Type B pancreatic cell (in vitro differentiated cells): ENCODE data around the gene CCSER2. TPM values are rescaled to one million over a fixed set of nuclear protein-coding genes. Genes with fewer than 3 reads are reported as not detected.

ENCODE experiments used
- DNase-seq: peaks from one replicate; pipeline ENCODE4 v3.0.0; 2021; ENCODE audit warnings: mixed read lengths; ENCODE audit not compliant: unreplicated experiment; ENCODE audit errors: extremely low spot score
- H3K27ac Mint-ChIP-seq: 2 replicates; pipeline ENCODE4 v1.8.0; 2021; ENCODE audit warnings: mild to moderate bottlenecking, mixed read lengths
- H3K27me3 Mint-ChIP-seq: 2 replicates; pipeline ENCODE4 v1.8.0; 2021; ENCODE audit warnings: mixed read lengths
- H3K36me3 Mint-ChIP-seq: 2 replicates; pipeline ENCODE4 v1.8.0; 2021; ENCODE audit warnings: mixed read lengths
- H3K4me1 Mint-ChIP-seq: one replicate; pipeline ENCODE4 v1.8.0; 2021; ENCODE audit warnings: mixed read lengths; ENCODE audit not compliant: unreplicated experiment
- H3K4me3 Mint-ChIP-seq: 2 replicates; pipeline ENCODE4 v1.8.0; 2021; ENCODE audit warnings: mild to moderate bottlenecking, mixed read lengths
- H3K9me3 Mint-ChIP-seq: 2 replicates; pipeline ENCODE4 v1.8.0; 2021; ENCODE audit warnings: mixed read lengths
- CTCF ChIP-seq: fragments of 200-600 bp; sonication (generic); conservative IDR thresholded peaks from 2 replicates; pipeline ENCODE4 v1.5.0; 2021; ENCODE audit warnings: antibody characterized with exemption, mild to moderate bottlenecking
- total RNA-seq: library from RNA; stranded (reverse); gene quantifications from 2 replicates; pipeline ENCODE4 v1.2.1, GENCODE V29; 2021; ENCODE audit warnings: low replicate concordance

CCSER2 gene
- total RNA-seq, 1 donor from 2014 or later: 43.9 TPM

GRCh38 chr10:84545651-84546050 is 217.3 kb downstream of the CCSER2 start:
- H3K27me3 Mint-ChIP-seq: peaks cover 54% of the 10 kb centered on the region
- H3K27ac Mint-ChIP-seq: no peak overlapping the region
- no peaks in the 10 kb centered on the region for H3K36me3 Mint-ChIP-seq
- H3K9me3 Mint-ChIP-seq: no peaks in the 10 kb centered on the region
- H3K4me3 Mint-ChIP-seq: no peak overlapping the region
- peaks cover 11% of the 10 kb centered on the region for H3K4me1 Mint-ChIP-seq
- no peak for DNase-seq
- TF ChIP-seq CTCF: no peak

- H3K4me1 Mint-ChIP-seq: peaks cover 11% of the 10 kb centered on the region
- TF ChIP-seq CTCF: no peak
- no peaks in the 10 kb centered on the region for H3K9me3 Mint-ChIP-seq
- H3K36me3 Mint-ChIP-seq: no peaks in the 10 kb centered on the region
- no peak for DNase-seq
- H3K4me3 Mint-ChIP-seq: no peak overlapping the region
- no peak overlapping the region for H3K27ac Mint-ChIP-seq
- peaks cover 52% of the 10 kb centered on the region for H3K27me3 Mint-ChIP-seq
Measured at GRCh38 chr10:84546609-84547008, 218.2 kb downstream of the CCSER2 start.

- peaks cover 7% of the 10 kb centered on the region for H3K4me1 Mint-ChIP-seq
- H3K4me3 Mint-ChIP-seq: no peak overlapping the region
- no peaks in the 10 kb centered on the region for H3K9me3 Mint-ChIP-seq
- no peaks in the 10 kb centered on the region for H3K36me3 Mint-ChIP-seq
- DNase-seq: no peak
- no peak overlapping the region for H3K27ac Mint-ChIP-seq
- peaks cover 48% of the 10 kb centered on the region for H3K27me3 Mint-ChIP-seq
- no peak for TF ChIP-seq CTCF
Measured at GRCh38 chr10:84547616-84548015, 219.2 kb downstream of the CCSER2 start.

- Mint-ChIP-seq H3K27me3 (peaks cover 42% of the 10 kb centered on the region), H3K4me3 (no peak overlapping the region), H3K9me3 (no peaks in the 10 kb centered on the region), H3K36me3 (no peaks in the 10 kb centered on the region), H3K27ac (no peak overlapping the region), H3K4me1 (no peaks in the 10 kb centered on the region)
- peak; percentile 38 for TF ChIP-seq CTCF
- no peak for DNase-seq
Measured at GRCh38 chr10:84548869-84549268, 220.5 kb downstream of the CCSER2 start.

- Mint-ChIP-seq H3K4me3 (no peak overlapping the region), H3K27me3 (peaks cover 42% of the 10 kb centered on the region), H3K4me1 (no peaks in the 10 kb centered on the region), H3K36me3 (no peaks in the 10 kb centered on the region), H3K9me3 (no peaks in the 10 kb centered on the region), H3K27ac (no peak overlapping the region)
- no peak for TF ChIP-seq CTCF
- DNase-seq: no peak
Measured at GRCh38 chr10:84549368-84550165, 221.2 kb downstream of the CCSER2 start.
